A549 treated with dexamethasone at 1 μM for 4 hours (cell line): Measurements from ENCODE around the gene PPP1R15B. TPM values are rescaled to one million over a fixed set of nuclear protein-coding genes. Genes with fewer than 3 reads are reported as not detected.

Experiments
- total RNA-seq: library from RNA; stranded (reverse); fragments of 200-300 nt; extraction: Qiagen RNA extraction; gene quantifications from 5 replicates; pipeline ENCODE4 v1.2.3, GENCODE V29; 2022

Gene PPP1R15B
- 32.0 to 40.0 TPM (median 35.9 TPM) in 5 replicates for total RNA-seq

GRCh38 chr1:204411451-204412204, at the start of gene PPP1R15B:
PPP1R15B (minus strand) TSS chr1:204411817; CDS start chr1:204411411, 406 bp downstream.

DNA sequence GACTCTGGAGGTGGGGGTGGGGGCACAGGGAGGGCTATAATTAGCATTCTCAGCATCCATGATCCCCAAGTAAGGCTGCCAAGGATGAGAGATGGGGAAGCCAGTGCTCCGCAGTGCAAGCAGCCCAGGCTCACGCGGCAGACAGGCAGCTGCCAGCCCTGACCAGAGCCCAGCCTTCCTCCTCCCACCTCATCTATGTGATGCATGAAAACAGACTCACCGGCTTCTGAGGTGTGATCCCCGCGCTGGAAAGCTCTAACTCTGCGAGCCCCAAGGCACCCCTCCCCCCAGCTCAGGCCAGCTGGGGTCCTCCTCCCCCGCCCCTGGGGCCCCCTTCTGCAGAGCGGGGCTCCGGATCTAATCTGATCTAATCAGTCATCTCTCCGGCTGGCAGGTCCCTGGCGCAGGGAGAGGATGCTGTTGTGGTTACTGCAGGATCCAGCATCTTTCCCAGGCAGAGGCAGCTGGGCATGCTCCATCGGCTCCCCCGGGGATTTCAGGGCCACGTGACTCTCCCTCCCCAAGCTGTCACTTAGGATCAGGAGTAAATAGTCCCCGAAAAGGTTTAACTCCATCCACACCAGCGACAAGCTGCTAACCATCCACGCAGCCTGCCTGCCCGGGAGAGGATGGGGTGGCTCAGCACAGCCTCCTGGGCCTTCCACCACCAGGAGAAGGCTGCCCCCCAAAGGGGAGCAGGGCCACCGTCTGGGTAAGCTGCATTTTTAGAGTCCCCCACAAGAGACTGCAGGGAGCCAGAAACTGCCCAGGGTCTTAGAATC, 52.0 kb downstream of the PPP1R15B start, which contains the start of gene PLEKHA6:
PLEKHA6 (minus strand) TSS at position 456 of the 782 bp plus-strand sequence. CDS start 86,202 bp downstream, outside the sequence.

Other genes starting within 250 kb of the PPP1R15B start
- 0.08 TPM in 1 of 5 replicates, not detected in the others for gene REN, start 245.5 kb downstream of the PPP1R15B start, total RNA-seq
- 0.24 to 0.95 TPM (median 0.42 TPM) in 5 replicates for gene KISS1, start 215.3 kb downstream of the PPP1R15B start, total RNA-seq
- gene GOLT1A, start 197.8 kb downstream of the PPP1R15B start, total RNA-seq, result 4.2 to 6.8 TPM (median 4.3 TPM) in 5 replicates
- gene PLEKHA6, start 51.9 kb downstream of the PPP1R15B start, total RNA-seq, result 23.6 to 47.3 TPM (median 41.4 TPM) in 5 replicates
- 5.0 to 9.8 TPM (median 9.1 TPM) in 5 replicates for gene PIK3C2B, start 83.0 kb upstream of the PPP1R15B start, total RNA-seq
- 5.0 to 6.7 TPM (median 5.2 TPM) in 5 replicates for gene MDM4, start 104.6 kb upstream of the PPP1R15B start, total RNA-seq